Keratinocyte (primary cell): ENCODE data around the gene LSG1.

Experiments used
- CTCF ChIP-seq, 3 experiments: IDR thresholded peaks in 1 of 3; conservative IDR thresholded peaks in 1 of 3; optimal IDR thresholded peaks in 1 of 3; 2 replicates in 2 of 3; 3 replicates in 1 of 3; pipeline versions ENCODE3 to v1.5.1; 2011; ENCODE audit warnings: low read length in 3 of 3, mild to moderate bottlenecking in 3 of 3, moderate library complexity in 2 of 3, control low read depth in 1 of 3, inconsistent platforms in 1 of 3; ENCODE audit not compliant: insufficient read depth in 2 of 3; ENCODE audit errors: extremely low read depth in 1 of 3
- EZH2 ChIP-seq: IDR thresholded peaks from one replicate; pipeline ENCODE4 v1.6.1; 2012; ENCODE audit warnings: inconsistent platforms, mild to moderate bottlenecking, low read length, moderate library complexity

GRCh38 chr3:194642769-194643168, 29.2 kb downstream of the LSG1 start:
- TF ChIP-seq CTCF (optimal IDR thresholded peaks at IDR 0.05 in 1 of 3, IDR thresholded peaks at IDR 0.05 in 1 of 3, conservative IDR thresholded peaks at IDR 0.05 in 1 of 3; ENCODE audit: extremely low read depth in 1 of 3, insufficient read depth in 2 of 3, low read length in 3 of 3): no peak
- TF ChIP-seq EZH2: no peak
